Measurements from ENCODE around the gene USP6NL. TPM values are rescaled to one million over a fixed set of nuclear protein-coding genes. Genes with fewer than 3 reads are reported as not detected.

USP6NL gene
- total and polyA plus RNA-seq, 2 of the 13 experiments (the other 11 are each of a cell fraction or from before 2014, with no cell fraction given): 10.5 to 22.9 TPM

DNA sequence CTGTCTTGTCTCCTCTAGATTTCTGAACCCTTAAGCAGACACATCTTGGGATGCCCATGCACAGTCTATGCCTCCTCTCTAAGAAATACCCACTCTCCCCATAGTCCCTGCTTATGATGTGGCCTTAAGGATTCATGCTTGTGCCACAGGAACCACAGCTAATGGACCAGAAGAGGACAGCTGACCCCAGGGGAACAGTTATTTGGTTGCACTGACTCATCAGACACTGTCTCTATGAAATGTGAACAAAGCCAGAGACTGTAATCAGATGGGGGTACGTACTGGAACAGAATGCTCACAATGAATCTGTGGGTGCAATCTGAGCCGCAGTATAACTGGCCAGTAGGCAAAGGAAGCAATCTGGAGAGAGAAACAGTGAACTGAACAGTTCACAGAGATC lies 121.9 kb downstream of the USP6NL start:
- WGBS (ENCODE audit: low lambda C conversion rate): 100% methylated on average over 2 of the region's 2 CpGs
- BruUV-seq (replicated peaks): no TSS peak
- intact Hi-C loops (cut with micrococcal nuclease; ENCODE audit: unreplicated experiment) (no loop called here), in situ Hi-C loops (cut with HindIII; ENCODE audit: extremely low pct_ligation_motif_present, low pct_unique_long_range_greater_than_20kb) (no loop called here)
- no peaks in the 10 kb centered on the region for H3K27me3 ChIP-seq (ENCODE audit: control insufficient read depth in 1 of 2, insufficient read depth in 2 of 2, low read length in 2 of 2)
- no peaks in the 10 kb centered on the region for H4K20me1 ChIP-seq (ENCODE audit: insufficient read depth, low read length)
- no peak overlapping the region for H3K9ac ChIP-seq (ENCODE audit: insufficient read depth, low read depth, low read length)
- H3K4me1 ChIP-seq (ENCODE audit: insufficient read depth, low read length): no peaks in the 10 kb centered on the region
- no peak for TF ChIP-seq TAF15 (IDR thresholded peaks at IDR 0.05; ENCODE audit: low read depth, low read length, poor library complexity, severe bottlenecking)
- TF ChIP-seq THYN1 (CRISPR knock-in tag; IDR thresholded peaks at IDR 0.05; ENCODE audit: borderline replicate concordance, low read depth): no peak
- TF ChIP-seq ZNF746 (CRISPR knock-in tag; IDR thresholded peaks at IDR 0.05): no peak
- no peak for TF ChIP-seq ZNF75D (CRISPR knock-in tag; IDR thresholded peaks at IDR 0.05; ENCODE audit: borderline replicate concordance)
- no peak for TF ChIP-seq NCOA1 (CRISPR knock-in tag; IDR thresholded peaks at IDR 0.05)
- TF ChIP-seq SOX13 (IDR thresholded peaks at IDR 0.05): no peak
- TF ChIP-seq SOX13 (CRISPR knock-in tag; conservative IDR thresholded peaks at IDR 0.05 in 1 of 2, IDR thresholded peaks at IDR 0.05 in 1 of 2): no peak
- no peak for TF ChIP-seq GTF3A (CRISPR knock-in tag; conservative IDR thresholded peaks at IDR 0.05)
- TF ChIP-seq HMG20B (CRISPR knock-in tag; conservative IDR thresholded peaks at IDR 0.05): no peak
- TF ChIP-seq KDM3A (CRISPR knock-in tag; IDR thresholded peaks at IDR 0.05; ENCODE audit: low read depth): no peak
- TF ChIP-seq THAP11 (CRISPR knock-in tag; IDR thresholded peaks at IDR 0.05): no peak
- no peak for TF ChIP-seq ZNF33A (CRISPR knock-in tag; IDR thresholded peaks at IDR 0.05; ENCODE audit: borderline replicate concordance)
- no peak for TF ChIP-seq ETS1 (CRISPR knock-in tag; IDR thresholded peaks at IDR 0.05)
- H3K36me3 ChIP-seq (replicated peaks in 1 of 2; ENCODE audit: control insufficient read depth in 1 of 2, insufficient read depth in 2 of 2, low read length in 2 of 2): peaks cover 18 to 68% of the 10 kb centered on the region in 2 experiments
- H3K4me3 ChIP-seq (replicated peaks in 1 of 3; ENCODE audit: insufficient read depth in 1 of 3, low read depth in 2 of 3, low read length in 3 of 3): no peak overlapping the region
- DNase-seq (ENCODE audit: low spot score) (no peak), FAIRE-seq (no peak), ATAC-seq (no peak)
- ChIA-PET POLR2A (no interaction called here), CTCF (ENCODE audit: low intra/inter-chr PET ratio, low total read pairs) (no interaction called here)
- no peaks in the 10 kb centered on the region for H3K79me2 ChIP-seq (ENCODE audit: insufficient read depth, low read length)
- no peak overlapping the region for H2AFZ ChIP-seq (ENCODE audit: low read length)
- no peak overlapping the region for H3K4me2 ChIP-seq (ENCODE audit: low read depth, low read length)
- H3K9me3 ChIP-seq (ENCODE audit: low read length): no peaks in the 10 kb centered on the region
- H3K27ac ChIP-seq (ENCODE audit: extremely low read length, insufficient read depth, low read length): no peak overlapping the region

Data from HepG2 (cell line).